HEK293 (cell line): ENCODE data around the gene TGFB3.

Experiments used
- CTCF ChIA-PET: fragments of 350-600 bp; formaldehyde crosslinking; extraction: SDS; loops from one replicate; lab custom pipeline; 2021; ENCODE audit warnings: antibody characterized with exemption; lab: Yijun Ruan, JAX
- POLR2A ChIA-PET: fragments of 300-600 bp; formaldehyde crosslinking; extraction: SDS; loops from one replicate; lab custom pipeline; 2020; ENCODE audit warnings: antibody characterized with exemption, inconsistent platforms; lab: Yijun Ruan, JAX
- H3K27ac ChIP-seq: fragments of 200-500 bp; sonication (Bioruptor generic); 2 replicates; pipeline ENCODE4 v1.5.1; 2014; ENCODE audit warnings: low read depth, low read length, control low read depth, inconsistent platforms; ENCODE audit errors: extremely low read depth
- H3K36me3 ChIP-seq, 2 experiments: fragments of 200-500 bp in 1 of 2; sonication (Bioruptor generic) in 1 of 2; 1 replicate in 1 of 2; 2 replicates in 1 of 2; pipeline ENCODE4 v1.5.1; 2014 to 2017; ENCODE audit warnings: inconsistent platforms in 2 of 2, low read length in 2 of 2; ENCODE audit not compliant: control insufficient read depth in 2 of 2, insufficient read depth in 1 of 2
- H3K4me1 ChIP-seq: fragments of 200-500 bp; sonication (Bioruptor generic); 2 replicates; pipeline ENCODE4 v1.5.1; 2014; ENCODE audit warnings: mild to moderate bottlenecking, low read length, inconsistent platforms; ENCODE audit not compliant: control insufficient read depth, insufficient read depth
- H3K4me3 ChIP-seq: 2 replicates; pipeline ENCODE4 v1.5.1; 2011; ENCODE audit warnings: low read depth, mild to moderate bottlenecking, control low read depth, low read length, moderate library complexity
- H3K9me3 ChIP-seq: fragments of 200-500 bp; sonication (Bioruptor generic); 2 replicates; pipeline ENCODE4 v1.5.1; 2014; ENCODE audit warnings: low read depth, low read length, inconsistent platforms; ENCODE audit not compliant: control insufficient read depth, insufficient read depth
- FEZF1 ChIP-seq: fragments of 450-650 bp; formaldehyde crosslinking; IDR thresholded peaks from 2 replicates; pipeline ENCODE4 v1.5.1; 2016; ENCODE audit warnings: missing biosample characterization, missing genetic modification characterization
- PRDM4 ChIP-seq: fragments of 450-650 bp; formaldehyde crosslinking; IDR thresholded peaks from 2 replicates; pipeline ENCODE4 v1.5.1; 2017; ENCODE audit warnings: missing biosample characterization, missing genetic modification characterization
- REPIN1 ChIP-seq: fragments of 450-650 bp; formaldehyde crosslinking; IDR thresholded peaks from 2 replicates; pipeline ENCODE4 v1.5.1; 2017; ENCODE audit warnings: missing biosample characterization, missing genetic modification characterization, low read depth
- SCRT2 ChIP-seq: fragments of 450-650 bp; formaldehyde crosslinking; IDR thresholded peaks from 2 replicates; pipeline ENCODE4 v1.5.1; 2016; ENCODE audit warnings: missing biosample characterization, missing genetic modification characterization
- SP3 ChIP-seq: fragments of 450-650 bp; formaldehyde crosslinking; IDR thresholded peaks from 2 replicates; pipeline ENCODE4 v1.5.1; 2016; ENCODE audit warnings: missing biosample characterization, missing genetic modification characterization
- TCF7L2 ChIP-seq: IDR thresholded peaks from 2 replicates; pipeline ENCODE4 v1.6.1; 2011; ENCODE audit warnings: low read depth, mild to moderate bottlenecking, inconsistent platforms, low read length, moderate library complexity, borderline replicate concordance
- ZBTB44 ChIP-seq: fragments of 450-650 bp; IDR thresholded peaks from 2 replicates; pipeline ENCODE4 v1.5.1; 2018; ENCODE audit warnings: missing biosample characterization, mild to moderate bottlenecking, missing genetic modification characterization
- ZIC2 ChIP-seq: fragments of 450-650 bp; formaldehyde crosslinking; IDR thresholded peaks from 2 replicates; pipeline ENCODE4 v1.5.1; 2016; ENCODE audit warnings: missing biosample characterization, missing genetic modification characterization
- ZNF18 ChIP-seq: fragments of 450-650 bp; formaldehyde crosslinking; IDR thresholded peaks from 2 replicates; pipeline ENCODE4 v1.5.1; 2016; ENCODE audit warnings: missing biosample characterization, missing genetic modification characterization
- ZNF391 ChIP-seq: fragments of 450-650 bp; formaldehyde crosslinking; IDR thresholded peaks from 2 replicates; pipeline ENCODE4 v1.5.1; 2016; ENCODE audit warnings: low read depth, missing biosample characterization, missing genetic modification characterization, borderline replicate concordance
- ZNF423 ChIP-seq: fragments of 450-650 bp; formaldehyde crosslinking; IDR thresholded peaks from 2 replicates; pipeline ENCODE4 v1.5.1; 2016; ENCODE audit warnings: missing biosample characterization, missing genetic modification characterization
- ZNF510 ChIP-seq: fragments of 450-650 bp; formaldehyde crosslinking; IDR thresholded peaks from 2 replicates; pipeline ENCODE4 v1.5.1; 2018; ENCODE audit warnings: mild to moderate bottlenecking, missing genetic modification characterization, missing biosample characterization; ENCODE audit not compliant: insufficient replicate concordance
- ZNF513 ChIP-seq: fragments of 450-650 bp; IDR thresholded peaks from 2 replicates; pipeline ENCODE4 v1.5.1; 2018; ENCODE audit warnings: missing biosample characterization, missing genetic modification characterization
- ZNF514 ChIP-seq: fragments of 450-650 bp; formaldehyde crosslinking; IDR thresholded peaks from 2 replicates; pipeline ENCODE4 v1.5.1; 2016; ENCODE audit warnings: missing biosample characterization, missing genetic modification characterization
- ZNF555 ChIP-seq: fragments of 450-650 bp; formaldehyde crosslinking; conservative IDR thresholded peaks from 2 replicates; pipeline ENCODE4 v1.5.1; 2017; ENCODE audit warnings: missing biosample characterization, mild to moderate bottlenecking, missing genetic modification characterization, inconsistent platforms
- ZNF558 ChIP-seq: fragments of 450-650 bp; formaldehyde crosslinking; IDR thresholded peaks from 2 replicates; pipeline ENCODE4 v1.5.1; 2016; ENCODE audit warnings: missing biosample characterization, missing genetic modification characterization
- ZNF585B ChIP-seq: fragments of 450-650 bp; formaldehyde crosslinking; IDR thresholded peaks from 2 replicates; pipeline ENCODE4 v1.5.1; 2016; ENCODE audit warnings: missing biosample characterization, missing genetic modification characterization
- ZNF600 ChIP-seq: fragments of 450-650 bp; formaldehyde crosslinking; IDR thresholded peaks from 2 replicates; pipeline ENCODE4 v1.5.1; 2016; ENCODE audit warnings: missing biosample characterization, missing genetic modification characterization
- ZNF664 ChIP-seq: fragments of 450-650 bp; formaldehyde crosslinking; IDR thresholded peaks from 2 replicates; pipeline ENCODE4 v1.5.1; 2016; ENCODE audit warnings: missing biosample characterization, missing genetic modification characterization
- ZNF843 ChIP-seq: fragments of 450-650 bp; formaldehyde crosslinking; IDR thresholded peaks from 2 replicates; pipeline ENCODE4 v1.5.1; 2016; ENCODE audit warnings: missing biosample characterization, missing genetic modification characterization
- ZSCAN23 ChIP-seq: fragments of 450-650 bp; formaldehyde crosslinking; IDR thresholded peaks from 2 replicates; pipeline ENCODE4 v1.5.1; 2016; ENCODE audit warnings: missing biosample characterization, missing genetic modification characterization
- ZSCAN30 ChIP-seq: fragments of 450-650 bp; IDR thresholded peaks from 2 replicates; pipeline ENCODE4 v1.5.1; 2018; ENCODE audit warnings: missing biosample characterization, mild to moderate bottlenecking, missing genetic modification characterization, moderate library complexity

Gene TGFB3

GRCh38 chr14:75976826-75977581 is 4.8 kb downstream of the TGFB3 start:
- POLR2A ChIA-PET, result no interaction called here
- H3K36me3 ChIP-seq, result no peaks in the 10 kb centered on the region
- H3K4me3 ChIP-seq, result no peak overlapping the region
- H3K27ac ChIP-seq, result no peak overlapping the region
- no peak for TF ChIP-seq ZBTB44 (tag by site-specific recombination)
- TF ChIP-seq ZSCAN30 (tag by site-specific recombination), result no peak
- TF ChIP-seq ZNF510 (tag by site-specific recombination), result no peak
- no peak for TF ChIP-seq SCRT2
- TF ChIP-seq ZSCAN23 (tag by site-specific recombination), result no peak
- TF ChIP-seq TCF7L2, result no peak
- no peak for TF ChIP-seq ZNF513 (tag by site-specific recombination)
- TF ChIP-seq ZIC2 (tag by site-specific recombination), result no peak
- no peak for TF ChIP-seq ZNF514 (tag by site-specific recombination)
- TF ChIP-seq ZNF555, result no peak
- no peak for TF ChIP-seq PRDM4 (tag by site-specific recombination)
- no peaks in the 10 kb centered on the region for H3K9me3 ChIP-seq
- peaks cover 7% of the 10 kb centered on the region for H3K4me1 ChIP-seq
- CTCF ChIA-PET, result interaction anchor here (1.0 to 11.4 kb wide), 8 partner anchors 64 to 410 kb away, joined by 3 to 259 read pairs (median 6); no protein-coding TSS in a partner anchor

GRCh38 chr14:75972801-75973421 is 8.9 kb downstream of the TGFB3 start:
- Histone ChIP-seq H3K9me3 (no peaks in the 10 kb centered on the region), H3K4me3 (no peak overlapping the region), H3K27ac (no peak overlapping the region), H3K36me3 (no peaks in the 10 kb centered on the region; a peak in 1 of 3 replicates), H3K4me1 (no peaks in the 10 kb centered on the region)
- POLR2A ChIA-PET, result no interaction called here
- CTCF ChIA-PET, result interaction anchor here (0.6 to 3.5 kb wide), 4 partner anchors 9 to 1647 kb away, joined by 3 to 13 read pairs (median 6); partner anchors contain the start of gene TGFB3
- TF ChIP-seq REPIN1 (no peak), ZNF600 (no peak), ZNF664 (tag by site-specific recombination) (no peak), ZNF585B (tag by site-specific recombination) (no peak), ZNF18 (tag by site-specific recombination) (no peak), FEZF1 (no peak), SCRT2 (no peak), ZNF558 (tag by site-specific recombination) (no peak), ZNF510 (tag by site-specific recombination) (no peak), ZNF391 (tag by site-specific recombination) (no peak), SP3 (tag by site-specific recombination) (no peak), ZNF423 (tag by site-specific recombination) (no peak), ZNF843 (no peak)
